GM12801 (cell line): ENCODE results near the gene RAD51AP1.

Experiments used
- CTCF ChIP-seq: IDR thresholded peaks from one replicate; pipeline ENCODE4 v1.5.1; 2011; ENCODE audit warnings: control low read depth; ENCODE audit not compliant: insufficient read length; ENCODE audit errors: extremely low read depth

The RAD51AP1 gene

DNA sequence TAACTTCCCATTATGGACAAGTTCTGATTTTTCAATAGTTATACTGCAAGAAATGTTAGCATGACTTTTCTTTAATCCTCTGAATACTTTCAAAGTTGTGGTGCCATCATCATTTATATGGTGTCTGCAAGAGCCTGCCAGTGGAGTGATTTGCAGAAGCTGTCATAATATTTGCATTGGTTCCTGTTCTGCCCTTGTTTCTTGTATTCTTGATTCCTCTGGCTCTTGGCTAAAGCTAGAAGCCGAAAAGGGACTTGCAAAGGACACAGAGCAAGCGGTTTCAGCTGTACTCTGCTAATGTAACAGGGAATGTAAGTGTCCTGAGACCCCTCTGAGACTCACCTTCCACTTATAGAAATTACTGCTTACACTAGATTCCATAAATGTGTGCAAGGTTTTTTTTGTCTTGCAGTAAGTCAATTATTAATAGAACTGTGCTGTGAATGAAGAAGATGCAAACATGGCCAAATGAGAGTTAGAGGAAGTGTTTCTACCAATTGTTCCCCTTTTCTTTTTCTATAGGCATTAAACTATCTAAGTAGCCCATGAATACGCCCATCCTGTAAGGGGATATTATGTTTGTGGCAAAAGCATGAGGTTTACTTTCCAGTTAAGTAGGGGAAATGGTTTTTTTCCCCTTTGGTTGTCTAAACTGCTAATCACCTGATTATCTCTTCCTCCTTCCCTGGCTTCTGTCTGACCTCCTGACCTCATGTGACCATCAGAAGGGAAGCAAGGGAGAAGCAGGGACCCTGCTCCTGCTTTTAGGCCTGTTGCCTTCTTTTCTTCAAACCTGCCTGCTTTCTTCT, 28.6 kb downstream of the RAD51AP1 start:
- TF ChIP-seq CTCF, result no peak

DNA sequence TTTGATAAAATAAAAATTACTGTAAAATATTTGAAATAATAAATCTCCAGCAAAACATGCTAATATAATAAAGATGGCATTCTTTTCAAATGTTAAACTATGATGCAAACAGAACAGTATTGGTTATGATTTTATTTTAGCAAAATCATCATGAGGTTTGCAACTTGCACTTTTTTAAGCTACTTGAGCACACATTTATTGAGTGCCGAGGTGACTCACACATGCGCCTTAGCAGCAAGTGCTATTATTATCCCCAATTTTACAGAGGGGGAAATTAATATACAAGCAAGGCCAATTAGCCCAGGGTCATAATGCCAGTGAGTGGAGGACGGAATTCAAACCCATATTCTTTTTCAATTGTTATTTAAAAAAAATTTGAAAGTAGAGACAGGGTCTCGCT, 30.6 kb downstream of the RAD51AP1 start:
- no peak for TF ChIP-seq CTCF

GRCh38 chr12:4572680-4573079, 34.0 kb downstream of the RAD51AP1 start:
- TF ChIP-seq CTCF, result no peak

DNA sequence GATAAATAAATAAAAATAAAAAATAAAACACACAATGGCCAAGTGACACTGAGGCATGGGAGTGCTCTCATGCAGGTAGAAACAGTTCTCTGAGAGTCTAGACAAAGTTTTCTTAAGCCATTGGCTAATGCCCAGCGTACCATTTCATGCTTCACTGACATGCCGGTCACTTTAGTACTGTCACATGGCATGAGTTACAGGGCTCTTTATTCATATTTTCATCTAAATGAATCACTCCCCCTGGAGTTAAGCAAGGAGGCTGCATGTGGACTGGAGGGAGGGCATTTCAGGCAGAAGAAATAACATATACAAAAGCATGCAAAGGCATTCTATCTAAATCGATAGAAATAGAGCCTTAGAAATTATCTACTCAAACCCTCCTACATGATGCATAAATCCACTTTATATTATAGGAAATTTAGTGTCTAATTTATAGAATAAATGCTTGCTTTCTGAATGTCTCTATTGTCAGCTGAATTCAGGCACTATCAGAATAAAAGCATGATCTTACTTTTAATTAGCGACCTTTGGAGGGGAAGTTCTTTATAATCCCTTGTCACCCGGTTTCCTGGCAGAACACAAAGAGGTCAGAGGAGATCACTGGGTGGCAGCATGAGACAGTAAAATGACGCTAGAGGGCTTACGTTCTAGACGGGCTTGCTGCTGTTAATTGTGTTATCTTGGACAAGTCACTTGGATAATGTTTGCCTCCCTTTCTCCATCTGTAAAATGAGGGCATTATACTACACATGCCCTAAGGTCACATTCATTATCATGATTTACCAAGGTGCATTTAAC, 40.8 kb downstream of the RAD51AP1 start:
- no peak for TF ChIP-seq CTCF

DNA sequence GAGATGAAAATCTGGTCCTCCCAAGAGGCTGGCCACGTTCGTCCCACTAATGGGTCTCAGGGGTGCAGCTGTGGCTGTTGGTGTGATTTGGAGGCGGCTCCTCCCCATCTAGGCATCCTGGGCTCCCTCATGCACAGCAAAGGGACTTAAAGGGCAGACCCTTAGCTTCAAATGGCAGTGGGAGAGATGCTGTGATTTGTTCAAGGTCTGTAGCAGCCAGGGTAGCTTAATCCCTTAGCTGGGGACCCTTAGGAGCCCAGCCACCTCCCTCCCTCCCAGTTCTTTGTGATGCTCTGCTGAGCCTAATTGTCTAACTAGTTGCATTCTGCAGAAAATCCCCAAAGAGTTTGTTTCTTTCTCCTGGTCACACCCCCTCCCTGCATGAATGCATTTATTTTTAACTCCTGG, 41.6 kb downstream of the RAD51AP1 start:
- TF ChIP-seq CTCF, result no peak

GRCh38 chr12:4584281-4584680, 45.6 kb downstream of the RAD51AP1 start:
- TF ChIP-seq CTCF, result no peak

- TF ChIP-seq CTCF, result no peak
These were observed 46.2 kb downstream of the RAD51AP1 start for GRCh38 chr12:4584896-4585295.
